ENCODE measurements around the gene GMPPA. TPM values are rescaled to one million over a fixed set of nuclear protein-coding genes. Genes with fewer than 3 reads are reported as not detected.

GMPPA gene
- total and polyA plus RNA-seq, 9 of the 15 experiments (the other 6 are each of a cell fraction or from before 2014, with no cell fraction given), result 7.0 to 101 (median 66.7) TPM

GRCh38 chr2:219466816-219467735 is 31.6 kb upstream of the GMPPA start:
- Histone ChIP-seq H3K27me3 (ENCODE audit: control insufficient read depth in 2 of 2, insufficient read depth in 2 of 2, low read length in 2 of 2) (no peaks in the 10 kb centered on the region), H3K4me3 (no peak overlapping the region), H3K4me1 (replicated peaks in 1 of 2; ENCODE audit: control insufficient read depth in 2 of 2, insufficient read depth in 2 of 2, low read length in 2 of 2) (peaks cover 12 to 49% of the 10 kb centered on the region in 2 experiments; a peak in 4 of 5 replicates), H3K79me2 (ENCODE audit: control insufficient read depth, insufficient read depth, low read length) (no peaks in the 10 kb centered on the region), H3K9me3 (replicated peaks; ENCODE audit: control insufficient read depth, insufficient read depth, low read depth, low read length) (no peaks in the 10 kb centered on the region), H3K36me3 (ENCODE audit: control insufficient read depth, insufficient read depth, low read length) (no peaks in the 10 kb centered on the region), H3K9ac (ENCODE audit: insufficient read depth in 1 of 2, low read depth in 2 of 2, low read length in 2 of 2) (peak overlapping the region in 1 of 2 experiments; percentile 64; a peak in 2 of 4 replicates), H3K9me1 (ENCODE audit: control insufficient read depth, insufficient read depth, low read length) (no peaks in the 10 kb centered on the region), H3K4me2 (ENCODE audit: insufficient read depth, low read length) (no peak overlapping the region), H2AFZ (ENCODE audit: low read depth, low read length) (no peak overlapping the region), H4K20me1 (replicated peaks; ENCODE audit: control insufficient read depth, insufficient read depth, low read length) (no peaks in the 10 kb centered on the region), H3K27ac (ENCODE audit: extremely low read depth, low read depth, low read length) (no peak overlapping the region)
- ATAC-seq, result no peak
- intact Hi-C loops (cut with micrococcal nuclease) (no loop called here), in situ Hi-C loops (cut with MboI) (no loop called here)
- no peak for FAIRE-seq
- ChIA-PET CTCF (ENCODE audit: low intra/inter-chr PET ratio) (no interaction called here), POLR2A (interaction anchor here (0.6 kb wide), 1 partner anchor 51 kb away, joined by 4 read pairs; no protein-coding TSS in a partner anchor)
- DNase-seq (ENCODE audit: extremely low read depth in 1 of 4, low spot score in 3 of 4), result no peak
- TF ChIP-seq PRMT5 (CRISPR knock-in tag; IDR thresholded peaks at IDR 0.05), result no peak
- no peak for TF ChIP-seq NELFE (IDR thresholded peaks at IDR 0.05; ENCODE audit: insufficient read depth, insufficient read length)
- TF ChIP-seq HOMEZ (CRISPR knock-in tag; IDR thresholded peaks at IDR 0.05), result no peak
- no peak for TF ChIP-seq RFX5 (IDR thresholded peaks at IDR 0.05; ENCODE audit: low read depth, low read length)
- TF ChIP-seq MXD1 (CRISPR knock-in tag; IDR thresholded peaks at IDR 0.05; ENCODE audit: borderline replicate concordance, poor library complexity, severe bottlenecking), result no peak
- TF ChIP-seq ZNF41 (CRISPR knock-in tag; conservative IDR thresholded peaks at IDR 0.05), result no peak
- TF ChIP-seq BRD9 (IDR thresholded peaks at IDR 0.05; ENCODE audit: low read depth, partially characterized antibody), result no peak
- no peak for TF ChIP-seq BDP1 (IDR thresholded peaks at IDR 0.05; ENCODE audit: insufficient read depth, insufficient read length)
- TF ChIP-seq KDM1A (IDR thresholded peaks at IDR 0.05), result no peak
- no peak for TF ChIP-seq HNRNPUL1 (IDR thresholded peaks at IDR 0.05; ENCODE audit: low read length)
- no peak for TF ChIP-seq ATF3 (IDR thresholded peaks at IDR 0.05)
- TF ChIP-seq ATF3 (CRISPR knock-in tag; conservative IDR thresholded peaks at IDR 0.05), result no peak
- TF ChIP-seq ASH1L (IDR thresholded peaks at IDR 0.05; ENCODE audit: borderline replicate concordance, low read depth, partially characterized antibody), result no peak
- no peak for TF ChIP-seq EZH2 (IDR thresholded peaks at IDR 0.05; ENCODE audit: borderline replicate concordance, low read depth, low read length)
- BruUV-seq (replicated peaks), result no TSS peak
- WGBS (ENCODE audit: insufficient coverage, low coverage, missing lambda C conversion rate), result 63% methylated on average over 15 of the region's 28 CpGs

Data from K562 (cell line).